ENCODE measurements around the gene RIPK1.

The RIPK1 gene

GRCh38 chr6:3036861-3037637 lies 31.2 kb upstream of the RIPK1 start:
- no peak overlapping the region for H3K4me3 ChIP-seq (ENCODE audit: control insufficient read depth, low read depth, low read length)
- no peak for DNase-seq (ENCODE audit: low read depth)
- TF ChIP-seq, protein P1, sequence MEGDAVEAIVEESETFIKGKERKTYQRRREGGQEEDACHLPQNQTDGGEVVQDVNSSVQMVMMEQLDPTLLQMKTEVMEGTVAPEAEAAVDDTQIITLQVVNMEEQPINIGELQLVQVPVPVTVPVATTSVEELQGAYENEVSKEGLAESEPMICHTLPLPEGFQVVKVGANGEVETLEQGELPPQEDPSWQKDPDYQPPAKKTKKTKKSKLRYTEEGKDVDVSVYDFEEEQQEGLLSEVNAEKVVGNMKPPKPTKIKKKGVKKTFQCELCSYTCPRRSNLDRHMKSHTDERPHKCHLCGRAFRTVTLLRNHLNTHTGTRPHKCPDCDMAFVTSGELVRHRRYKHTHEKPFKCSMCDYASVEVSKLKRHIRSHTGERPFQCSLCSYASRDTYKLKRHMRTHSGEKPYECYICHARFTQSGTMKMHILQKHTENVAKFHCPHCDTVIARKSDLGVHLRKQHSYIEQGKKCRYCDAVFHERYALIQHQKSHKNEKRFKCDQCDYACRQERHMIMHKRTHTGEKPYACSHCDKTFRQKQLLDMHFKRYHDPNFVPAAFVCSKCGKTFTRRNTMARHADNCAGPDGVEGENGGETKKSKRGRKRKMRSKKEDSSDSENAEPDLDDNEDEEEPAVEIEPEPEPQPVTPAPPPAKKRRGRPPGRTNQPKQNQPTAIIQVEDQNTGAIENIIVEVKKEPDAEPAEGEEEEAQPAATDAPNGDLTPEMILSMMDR (IDR thresholded peaks at IDR 0.05; ENCODE audit: control insufficient read depth, insufficient read depth, low read depth, low read length, missing control alignments), result no peak

GRCh38 chr6:3037638-3038365 lies 30.5 kb upstream of the RIPK1 start:
- no peak overlapping the region for H3K4me3 ChIP-seq (ENCODE audit: control insufficient read depth, low read depth, low read length)
- DNase-seq (ENCODE audit: low read depth), result no peak

GRCh38 chr6:3039384-3039783 lies 28.9 kb upstream of the RIPK1 start:
- no peak for DNase-seq (ENCODE audit: low read depth)
- TF ChIP-seq, protein P1 (IDR thresholded peaks at IDR 0.05; ENCODE audit: control insufficient read depth, insufficient read depth, low read depth, low read length, missing control alignments), result no peak
- no peak overlapping the region for H3K4me3 ChIP-seq (ENCODE audit: control insufficient read depth, low read depth, low read length)

More at GRCh38 chr6:3037638-3038365, 30.5 kb upstream of the RIPK1 start:
- TF ChIP-seq, protein P1 (IDR thresholded peaks at IDR 0.05; ENCODE audit: control insufficient read depth, insufficient read depth, low read depth, low read length, missing control alignments), result no peak

GRCh38 chr6:3041147-3041546 lies 27.1 kb upstream of the RIPK1 start:
- TF ChIP-seq, protein P1 (IDR thresholded peaks at IDR 0.05; ENCODE audit: control insufficient read depth, insufficient read depth, low read depth, low read length, missing control alignments), result no peak
- H3K4me3 ChIP-seq (ENCODE audit: control insufficient read depth, low read depth, low read length), result no peak overlapping the region
- DNase-seq (ENCODE audit: low read depth), result no peak

DNA sequence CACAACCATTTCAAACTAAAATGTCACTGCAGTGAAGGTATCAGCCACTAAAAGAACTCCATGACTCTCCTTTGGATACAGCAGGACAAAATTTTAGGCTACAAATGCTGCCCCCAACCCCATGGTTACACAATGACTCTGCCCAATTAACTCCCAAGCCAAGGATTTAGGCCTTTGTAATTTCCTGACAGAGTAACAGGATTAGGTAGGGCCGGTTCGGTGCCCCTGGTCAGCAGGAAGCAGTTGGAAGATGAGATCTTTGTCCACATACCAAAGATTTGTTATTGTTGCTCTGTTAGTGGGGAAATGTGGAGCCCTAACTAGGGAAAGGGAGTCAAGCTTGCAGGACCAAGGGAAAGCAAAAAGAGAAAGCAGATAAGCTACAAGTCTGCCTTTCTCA lies 26.7 kb upstream of the RIPK1 start:
- no peak for DNase-seq (ENCODE audit: low read depth)
- TF ChIP-seq, protein P1 (IDR thresholded peaks at IDR 0.05; ENCODE audit: control insufficient read depth, insufficient read depth, low read depth, low read length, missing control alignments), result no peak
- H3K4me3 ChIP-seq (ENCODE audit: control insufficient read depth, low read depth, low read length), result no peak overlapping the region

DNA sequence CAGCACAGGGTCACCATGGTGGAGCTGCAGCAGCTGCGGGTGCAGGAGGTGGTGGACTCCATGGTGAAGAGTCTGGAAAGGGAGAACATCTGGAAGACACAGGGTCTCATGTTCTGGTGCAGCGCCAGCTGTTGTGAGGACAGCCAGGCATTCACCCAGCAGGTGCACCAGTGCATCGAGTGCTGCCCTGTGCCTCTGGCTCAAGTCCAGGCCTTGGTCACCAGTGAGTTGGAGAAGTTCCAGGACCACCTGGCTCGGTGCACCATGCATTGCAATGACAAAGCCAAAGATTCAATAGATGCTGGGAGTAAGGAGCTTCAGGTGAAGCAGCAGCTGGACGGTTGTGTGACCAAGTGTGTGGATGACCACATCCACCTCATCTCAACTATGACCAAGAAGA lies 22.9 kb upstream of the RIPK1 start:
- TF ChIP-seq, protein P1 (IDR thresholded peaks at IDR 0.05; ENCODE audit: control insufficient read depth, insufficient read depth, low read depth, low read length, missing control alignments), result no peak
- DNase-seq (ENCODE audit: low read depth), result no peak
- no peak overlapping the region for H3K4me3 ChIP-seq (ENCODE audit: control insufficient read depth, low read depth, low read length)

All from AG09309 (cell line).